OCI-LY1 (cell line): ENCODE measurements around the gene WTAP.

Source experiments
- CTCF ChIP-seq: fragments of 200-600 bp; sonication (generic), shearing (Covaris generic); IDR thresholded peaks from 2 replicates; pipeline ENCODE4 v1.5.1; 2017; ENCODE audit warnings: mild to moderate bottlenecking, antibody characterized with exemption, low read length, moderate library complexity, mixed read lengths
- EZH2 ChIP-seq: fragments of 200-600 bp; sonication (generic), shearing (Covaris generic); IDR thresholded peaks from 2 replicates; pipeline ENCODE4 v1.8.0; 2017; ENCODE audit warnings: borderline replicate concordance, mixed run types, mild to moderate bottlenecking, antibody characterized with exemption, low read length, moderate library complexity, mixed read lengths

GRCh38 chr6:159766906-159767305 is 39.6 kb downstream of the WTAP start:
- TF ChIP-seq EZH2 (no peak), CTCF (no peak)
